NCI-H128 (cell line): ENCODE measurements around the gene CDH12.

Source experiments
- DNase-seq: peaks from one replicate; lab custom pipeline; 2025; ENCODE audit not compliant: unreplicated experiment; lab: John Stamatoyannopoulos, UW

CDH12 gene

GRCh38 chr5:21856987-21857386 is 996.2 kb downstream of the CDH12 start:
- peak; percentile 32 for DNase-seq

DNA sequence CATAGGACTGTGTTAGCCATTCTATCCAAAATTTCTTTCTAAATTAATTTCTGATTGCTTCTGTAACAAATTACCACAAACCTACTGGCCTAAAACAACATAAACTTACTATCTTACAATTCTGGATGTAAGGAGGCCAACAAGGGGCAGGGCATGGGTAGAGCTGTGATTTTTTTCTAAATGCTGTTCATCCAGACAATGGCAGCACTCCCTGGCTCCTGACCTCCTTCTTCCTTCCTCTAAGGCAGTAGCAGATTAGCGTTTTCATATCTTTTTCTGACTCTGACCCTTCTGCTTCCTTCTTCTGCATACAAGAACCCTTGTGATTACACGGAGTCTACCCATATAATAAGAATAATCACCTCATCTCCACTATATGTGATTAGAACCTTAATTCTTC is 1005.8 kb downstream of the CDH12 start:
- DNase-seq, result no peak

- DNase-seq, result no peak
Observed at GRCh38 chr5:21844960-21845359, 1008.2 kb downstream of the CDH12 start.

- no peak for DNase-seq
Observed at GRCh38 chr5:21834863-21835262, 1018.3 kb downstream of the CDH12 start.

GRCh38 chr5:21831145-21831787 is 1021.9 kb downstream of the CDH12 start:
- DNase-seq, result no peak

DNA sequence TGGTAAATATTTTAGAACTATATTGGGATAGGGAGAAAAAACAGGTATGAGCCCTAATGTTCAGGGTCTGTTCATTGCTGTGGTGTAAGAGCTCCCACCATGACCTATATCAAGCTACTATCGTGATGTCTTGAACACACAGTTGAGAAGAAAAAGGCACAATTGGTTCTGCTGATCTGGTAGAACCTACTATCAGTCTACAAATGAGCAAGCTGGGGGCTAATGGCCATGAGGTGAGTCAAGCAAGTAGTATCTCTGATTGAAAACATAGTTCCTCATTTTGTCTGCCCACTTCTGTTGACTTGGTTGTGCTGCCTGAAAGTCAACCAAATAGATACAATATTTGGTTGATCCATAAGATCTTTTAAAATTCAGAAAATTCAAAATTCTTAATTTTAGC is 1026.3 kb downstream of the CDH12 start:
- DNase-seq, result no peak

- no peak for DNase-seq
Observed at GRCh38 chr5:21823588-21823987, 1029.6 kb downstream of the CDH12 start.

DNA sequence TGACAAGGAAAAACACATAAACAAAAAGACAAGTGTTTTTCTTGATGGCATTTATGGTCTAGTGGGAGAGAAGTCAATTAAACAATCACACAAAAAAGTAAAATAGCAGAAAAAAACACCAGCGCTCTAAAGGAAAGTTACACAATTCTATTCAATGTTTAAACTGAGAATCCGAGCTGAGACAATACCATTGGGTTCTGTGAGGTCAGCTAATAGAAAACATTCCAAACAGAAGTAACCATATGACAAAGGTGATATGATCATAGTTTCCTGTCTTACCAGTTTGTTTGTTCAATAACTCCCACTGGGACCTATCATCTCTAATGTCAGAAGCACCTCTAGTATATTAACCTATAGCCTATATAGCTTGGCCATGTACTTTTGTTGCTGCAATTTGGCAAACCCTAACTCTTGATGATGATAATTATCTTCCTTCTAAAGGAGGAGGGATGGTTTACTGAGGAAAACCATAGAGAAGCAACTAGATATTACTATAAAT is 1030.0 kb downstream of the CDH12 start:
- DNase-seq, result no peak

GRCh38 chr5:21820527-21820926 is 1032.6 kb downstream of the CDH12 start:
- no peak for DNase-seq

DNA sequence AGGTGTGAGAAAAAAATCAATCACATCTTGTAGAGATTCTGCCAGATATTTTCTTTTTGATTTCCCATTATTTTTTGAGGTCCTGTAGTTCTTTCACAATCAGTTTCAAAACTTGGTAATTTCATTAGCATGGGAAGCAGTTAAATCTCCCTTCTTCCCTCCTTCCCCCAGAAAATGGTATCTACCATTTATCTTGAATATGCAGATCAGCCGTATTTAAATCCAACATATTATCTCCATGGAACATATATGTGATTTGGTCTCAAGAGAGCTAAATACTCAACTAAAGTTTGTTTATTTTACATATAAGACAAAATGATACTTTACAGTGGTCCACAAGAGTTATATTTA is 1034.8 kb downstream of the CDH12 start:
- no peak for DNase-seq

DNA sequence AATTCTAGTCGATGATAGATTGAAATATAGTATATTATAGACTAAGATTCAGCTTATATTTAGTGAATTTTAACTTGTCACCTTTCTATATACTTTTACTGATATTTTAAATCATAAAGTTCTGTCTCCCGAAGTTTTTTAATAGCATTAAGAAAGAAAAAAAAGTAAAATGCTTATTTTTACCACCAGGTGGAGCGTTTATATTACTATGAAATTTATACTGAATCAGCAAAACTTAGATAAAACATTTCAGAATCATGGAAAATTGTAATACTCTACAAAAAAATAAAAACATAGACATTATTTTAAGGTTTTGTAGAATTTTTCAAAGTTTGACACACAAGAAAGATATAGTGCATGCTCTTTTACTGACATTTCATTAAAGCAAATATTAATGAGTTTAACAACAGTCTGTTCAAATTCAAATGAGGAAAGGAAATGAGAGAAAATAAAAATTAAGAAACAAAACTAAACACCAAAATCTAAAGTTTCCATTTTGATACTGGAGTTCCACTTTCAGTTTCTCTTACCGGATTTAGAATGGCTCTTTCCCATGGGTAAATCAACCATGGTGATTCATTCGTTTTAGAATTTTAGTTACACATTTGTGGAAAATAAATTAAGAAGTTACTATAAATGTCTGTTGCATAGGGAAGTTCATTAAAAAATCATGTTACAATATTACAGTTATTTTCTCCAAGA is 1035.3 kb downstream of the CDH12 start:
- DNase-seq, result no peak

DNA sequence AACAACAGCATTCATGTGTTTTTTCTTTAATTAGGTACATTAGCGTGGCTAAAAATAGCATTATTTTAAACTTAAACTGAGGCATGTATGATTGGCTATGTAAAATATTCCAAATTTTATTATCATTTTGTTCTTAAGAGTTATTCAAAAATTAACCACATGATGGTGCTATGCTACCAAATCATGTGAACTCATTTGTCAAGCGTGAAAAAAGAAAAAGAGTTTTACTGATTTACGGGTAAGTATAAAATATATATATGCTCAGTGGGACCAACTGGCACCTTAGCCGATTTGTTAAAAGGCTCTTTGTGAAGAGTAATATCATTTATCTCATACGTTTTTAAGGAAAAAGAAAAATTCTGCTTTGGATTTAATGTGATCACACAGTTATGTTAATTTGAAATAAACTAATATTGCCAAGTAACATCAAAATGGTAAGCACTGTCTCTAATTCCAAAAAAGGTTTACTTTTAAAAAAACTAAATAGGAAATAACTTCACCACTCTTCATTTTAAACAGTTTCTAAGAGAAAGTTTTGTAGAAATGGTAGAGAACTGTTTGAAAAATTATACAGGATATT is 1042.3 kb downstream of the CDH12 start:
- DNase-seq, result no peak

DNA sequence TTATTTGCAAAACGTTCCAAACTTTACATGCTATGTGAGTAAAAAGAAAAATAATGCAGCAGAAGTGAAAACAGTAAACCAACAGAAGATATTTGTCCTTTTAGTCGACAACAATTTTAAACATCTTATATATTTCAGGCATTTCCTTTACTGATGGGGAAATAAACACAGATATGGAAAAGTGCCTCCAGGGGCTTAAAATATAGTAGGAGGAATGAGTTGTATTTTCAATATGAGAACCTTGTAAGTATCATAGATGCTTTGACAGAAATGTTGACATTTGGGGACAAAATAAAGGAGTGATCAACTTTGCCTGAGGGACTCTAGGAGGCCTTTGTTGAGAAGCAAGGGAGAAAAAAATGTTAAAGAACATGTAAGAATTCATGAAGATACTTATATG is 1043.5 kb downstream of the CDH12 start:
- no peak for DNase-seq

DNA sequence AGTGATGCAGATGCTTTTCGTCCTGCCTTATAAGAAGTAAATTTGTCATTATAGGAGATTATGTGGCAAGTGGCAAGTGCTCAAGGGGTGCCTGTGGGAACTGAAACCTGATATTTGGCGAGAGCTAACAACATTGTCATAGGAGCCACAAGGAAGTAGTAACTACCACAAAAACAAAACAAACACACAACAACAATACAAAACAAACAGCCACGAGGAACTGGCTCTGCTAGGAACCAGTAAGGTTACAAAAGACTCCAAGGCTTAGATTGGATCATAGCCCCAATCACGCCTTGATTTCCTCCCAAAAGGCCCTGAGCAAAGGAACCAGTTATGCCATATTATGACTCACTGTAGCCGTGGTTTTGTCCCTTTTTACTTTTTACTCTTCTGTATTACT is 1045.2 kb downstream of the CDH12 start:
- DNase-seq, result no peak

- no peak for DNase-seq
Observed at GRCh38 chr5:21806943-21807342, 1046.2 kb downstream of the CDH12 start.

- no peak for DNase-seq
Observed at GRCh38 chr5:21806271-21806670, 1046.9 kb downstream of the CDH12 start.

DNA sequence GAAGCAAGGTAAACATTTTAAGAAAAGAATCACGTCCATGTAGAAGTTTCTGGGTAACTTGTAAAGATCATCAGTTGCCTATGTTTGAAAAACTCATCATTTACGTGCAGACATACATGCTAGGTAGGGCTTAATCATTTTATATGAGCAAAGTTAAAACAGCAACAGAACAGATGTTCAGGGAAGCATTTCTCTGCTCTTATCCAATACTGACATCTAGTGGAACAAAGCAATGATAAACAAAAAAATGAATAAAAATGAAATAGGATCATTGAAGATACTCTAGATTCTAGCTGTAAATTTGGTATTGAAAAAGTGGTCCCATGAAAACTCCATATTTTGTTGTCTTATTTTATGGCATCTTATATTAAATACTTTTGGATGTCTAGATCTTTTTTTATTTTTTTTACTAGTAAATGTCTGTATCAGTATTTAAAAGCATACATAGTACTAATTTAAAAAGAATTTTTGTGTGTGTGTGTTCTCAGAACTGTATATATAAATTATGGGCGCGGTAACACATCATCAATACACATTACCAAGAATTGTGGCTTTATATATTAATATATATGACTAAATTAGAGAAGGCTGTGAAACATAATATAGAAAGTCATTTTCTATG is 1050.2 kb downstream of the CDH12 start:
- DNase-seq, result no peak

GRCh38 chr5:21802100-21802499 is 1051.0 kb downstream of the CDH12 start:
- no peak for DNase-seq

- DNase-seq, result no peak
Observed at GRCh38 chr5:21792748-21793147, 1060.4 kb downstream of the CDH12 start.

DNA sequence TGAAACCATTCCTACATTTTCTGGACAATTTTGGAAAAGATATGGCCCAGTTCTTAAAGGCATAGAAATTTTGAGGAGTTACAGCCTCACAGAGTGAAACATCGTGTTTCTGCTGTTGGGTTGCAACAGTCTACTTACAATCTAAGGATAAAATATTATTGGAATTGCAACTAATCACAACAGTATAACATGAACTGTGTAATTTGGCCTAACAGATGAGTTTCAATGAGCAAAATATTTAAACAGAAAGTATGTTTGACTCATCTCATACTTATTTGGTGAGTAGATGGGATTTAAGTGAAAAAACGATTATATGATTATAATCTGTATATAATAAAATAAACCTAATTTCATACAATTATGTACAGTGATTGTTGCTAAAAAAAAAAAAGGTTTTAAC is 1061.8 kb downstream of the CDH12 start:
- DNase-seq, result no peak

- no peak for DNase-seq
Observed at GRCh38 chr5:21784487-21784886, 1068.7 kb downstream of the CDH12 start.

DNA sequence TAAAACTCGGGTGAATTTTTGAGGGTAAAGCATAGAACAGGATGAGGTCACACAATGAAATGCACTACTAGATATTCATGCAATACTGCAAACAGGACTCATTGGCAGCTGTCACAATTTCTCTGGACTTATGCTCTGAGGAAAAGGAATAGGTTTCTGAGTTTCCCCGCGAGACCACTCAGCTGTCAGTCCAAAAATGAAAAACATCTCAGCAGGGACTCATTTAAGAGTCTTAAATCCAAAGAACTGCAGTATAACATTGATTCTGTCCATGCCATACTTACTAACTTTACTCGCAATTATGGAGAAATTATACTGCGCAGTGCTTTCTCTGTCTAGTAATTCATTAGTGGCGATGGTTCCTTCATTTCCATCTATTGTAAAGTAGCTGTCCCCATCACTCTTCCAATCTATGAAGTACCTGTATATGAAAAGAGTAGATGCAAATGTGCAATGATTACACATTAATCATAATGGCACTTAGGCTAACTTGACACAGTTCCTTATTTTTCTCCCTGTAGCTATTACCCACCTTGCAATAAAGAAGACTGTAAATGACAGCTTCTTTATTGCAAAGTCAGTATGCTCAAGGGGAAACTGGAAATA is 1070.0 kb downstream of the CDH12 start:
- no peak for DNase-seq
